IMR-90 (cell line): ENCODE measurements around the gene SLC4A1. TPM values are rescaled to one million over a fixed set of nuclear protein-coding genes. Genes with fewer than 3 reads are reported as not detected.
A peak's percentile ranks its signal among the peaks of the same experiment; 100 is the strongest.

ENCODE experiments used
- ATAC-seq: fragments of 200-7000 bp; cut with Tn5 transposase; 2 replicates; pipeline ENCODE4 v1.9.1; 2020; ENCODE audit warnings: low read depth, mild to moderate bottlenecking, moderate library complexity
- BruUV-seq: library from RNA; stranded (reverse); fragments of 400-500 nt; replicated peaks from 2 replicates; lab custom pipeline; 2021; lab: Mats Ljungman, UMichigan
- CTCF ChIA-PET: fragments of 300-600 bp; formaldehyde crosslinking; extraction: SDS; loops from one replicate; lab custom pipeline; 2021; ENCODE audit warnings: antibody characterized with exemption; lab: Yijun Ruan, JAX
- POLR2A ChIA-PET: fragments of 300-600 bp; sonication (Branson Sonifier 250); formaldehyde crosslinking; loops from one replicate; lab custom pipeline; 2022; ENCODE audit warnings: antibody characterized with exemption; ENCODE audit not compliant: unreplicated experiment; lab: Charles Lee
- DNase-seq: peaks from one replicate; pipeline ENCODE4 v3.0.0; 2013
- H2AFZ ChIP-seq: replicated peaks from 2 replicates; pipeline ENCODE3; 2013; ENCODE audit warnings: low read length, mild to moderate bottlenecking; ENCODE audit not compliant: poor library complexity
- H2AK5ac ChIP-seq: 2 replicates; pipeline ENCODE4 v1.6.1; 2013; ENCODE audit warnings: low read depth, low read length, inconsistent platforms
- H2AK9ac ChIP-seq: replicated peaks from 2 replicates; pipeline ENCODE3; 2013; ENCODE audit warnings: mild to moderate bottlenecking, low read depth, low read length, moderate library complexity; ENCODE audit not compliant: poor library complexity
- H2BK120ac ChIP-seq: 2 replicates; pipeline ENCODE4 v1.6.1; 2013; ENCODE audit warnings: low read depth, low read length, inconsistent platforms
- H2BK15ac ChIP-seq: 3 replicates; pipeline ENCODE4 v1.6.1; 2013; ENCODE audit warnings: low read depth, low read length, inconsistent platforms
- H2BK20ac ChIP-seq: 2 replicates; pipeline ENCODE4 v1.6.1; 2013; ENCODE audit warnings: low read depth, mild to moderate bottlenecking, inconsistent platforms, low read length, moderate library complexity
- H2BK5ac ChIP-seq: 2 replicates; pipeline ENCODE4 v1.6.1; 2013; ENCODE audit warnings: mild to moderate bottlenecking, low read depth, low read length, inconsistent platforms; ENCODE audit not compliant: poor library complexity, severe bottlenecking
- H3K14ac ChIP-seq: replicated peaks from 2 replicates; pipeline ENCODE4 v1.6.1; 2013; ENCODE audit warnings: low read depth, low read length, inconsistent platforms
- H3K18ac ChIP-seq: 2 replicates; pipeline ENCODE4 v1.6.1; 2013; ENCODE audit warnings: low read depth, low read length, control low read depth
- H3K23ac ChIP-seq: 2 replicates; pipeline ENCODE4 v1.6.1; 2013; ENCODE audit warnings: low read depth, low read length, inconsistent platforms
- H3K27ac ChIP-seq: 2 replicates; pipeline ENCODE4 v1.5.1; 2013; ENCODE audit warnings: mild to moderate bottlenecking, control low read depth, low read length; ENCODE audit not compliant: insufficient read depth
- H3K27me3 ChIP-seq: 2 replicates; pipeline ENCODE4 v1.6.1; 2013; ENCODE audit warnings: low read length; ENCODE audit not compliant: control insufficient read depth, insufficient read depth
- H3K36me3 ChIP-seq: 2 replicates; pipeline ENCODE4 v1.6.1; 2013; ENCODE audit warnings: low read length, mixed read lengths; ENCODE audit not compliant: control insufficient read depth, insufficient read depth
- H3K4ac ChIP-seq: 2 replicates; pipeline ENCODE4 v1.6.1; 2013; ENCODE audit warnings: low read depth, low read length, inconsistent platforms
- H3K4me1 ChIP-seq: 2 replicates; pipeline ENCODE4 v1.6.1; 2013; ENCODE audit warnings: low read length, mixed read lengths; ENCODE audit not compliant: control insufficient read depth, insufficient read depth
- H3K4me2 ChIP-seq: 2 replicates; pipeline ENCODE4 v1.6.1; 2013; ENCODE audit warnings: low read depth, mild to moderate bottlenecking, control low read depth, low read length, moderate library complexity
- H3K4me3 ChIP-seq: 2 replicates; pipeline ENCODE4 v1.5.1; 2013; ENCODE audit warnings: low read depth, mild to moderate bottlenecking, control low read depth, low read length, moderate library complexity; ENCODE audit not compliant: insufficient read depth
- H3K56ac ChIP-seq: 2 replicates; pipeline ENCODE4 v1.6.1; 2013; ENCODE audit warnings: low read length, inconsistent platforms; ENCODE audit not compliant: insufficient read depth; ENCODE audit errors: extremely low read depth
- H3K79me1 ChIP-seq, 2 experiments: 2 replicates each; pipeline ENCODE4 v1.6.1; 2013; ENCODE audit warnings: low read length in 2 of 2, inconsistent platforms in 1 of 2, low read depth in 1 of 2
- H3K9ac ChIP-seq: 2 replicates; pipeline ENCODE4 v1.6.1; 2013; ENCODE audit warnings: low read depth, low read length, control low read depth
- H3K9me1 ChIP-seq: 2 replicates; pipeline ENCODE4 v1.6.1; 2013; ENCODE audit warnings: low read length, inconsistent platforms; ENCODE audit not compliant: insufficient read depth
- H3K9me3 ChIP-seq: 2 replicates; pipeline ENCODE4 v1.6.1; 2013; ENCODE audit warnings: low read length; ENCODE audit not compliant: control insufficient read depth, insufficient read depth
- H4K20me1 ChIP-seq: 2 replicates; pipeline ENCODE4 v1.6.1; 2013; ENCODE audit warnings: low read length, inconsistent platforms; ENCODE audit not compliant: insufficient read depth
- H4K5ac ChIP-seq: 2 replicates; pipeline ENCODE4 v1.6.1; 2013; ENCODE audit warnings: mild to moderate bottlenecking, low read depth, low read length, control low read depth
- H4K8ac ChIP-seq, 2 experiments: 2 replicates each; pipeline ENCODE4 v1.6.1; 2013; ENCODE audit warnings: low read depth in 2 of 2, low read length in 2 of 2, control low read depth in 1 of 2, inconsistent platforms in 1 of 2
- H4K91ac ChIP-seq: 2 replicates; pipeline ENCODE4 v1.6.1; 2013; ENCODE audit warnings: low read depth, low read length, inconsistent platforms; ENCODE audit not compliant: insufficient read depth
- CEBPB ChIP-seq: IDR thresholded peaks from 2 replicates; pipeline ENCODE4 v1.6.1; 2012; ENCODE audit warnings: low read depth, low read length, improper control_type of control experiment
- MXI1 ChIP-seq: IDR thresholded peaks from 2 replicates; pipeline ENCODE4 v1.6.1; 2012; ENCODE audit warnings: low read depth, mild to moderate bottlenecking, low read length, moderate library complexity, borderline replicate concordance
- RAD21 ChIP-seq: IDR thresholded peaks from 2 replicates; pipeline ENCODE4 v1.6.1; 2012; ENCODE audit warnings: low read length, improper control_type of control experiment
- WGBS, 2 experiments: methylation state at CpG; one replicate each; pipeline versions ENCODE4 v1.1.5 to v1.1.7; 2013; ENCODE audit warnings: missing lambda C conversion rate in 2 of 2; ENCODE audit not compliant: insufficient read length in 1 of 2; ENCODE audit errors: extremely low coverage in 2 of 2; 5-methylcytosine and 5-hydroxymethylcytosine counted together
- dilution Hi-C: fragments of 300-500 bp; cut with HindIII; formaldehyde crosslinking; loops from one replicate; pipeline ENCODE4 v1.14.3; 2018; ENCODE audit warnings: low sequenced_read_pairs; ENCODE audit not compliant: unreplicated experiment
- in situ Hi-C: fragments of 300-500 bp; cut with MboI; formaldehyde crosslinking; loops from 3 replicates; pipeline ENCODE4 v1.14.3; 2019; ENCODE audit warnings: low sequenced_read_pairs, inconsistent platforms, mixed read lengths
- intact Hi-C: fragments of 100-400 bp; cut with micrococcal nuclease; formaldehyde crosslinking; loops from 2 replicates; pipeline ENCODE4 v1.10.0; 2022
- polyA plus RNA-seq, 3 experiments: library from polyadenylated mRNA; depleted of rRNA; stranded (reverse); fragments of >200 nt; gene quantifications; 2 replicates each; pipeline ENCODE4 v1.2.3, GENCODE V29; 2012; ENCODE audit warnings: low replicate concordance in 1 of 3
- total RNA-seq: library from RNA; depleted of rRNA; stranded (reverse); fragments of >200 nt; gene quantifications from 2 replicates; pipeline ENCODE4 v1.2.3, GENCODE V29; 2012
- TF ChIP-seq, protein P1 (sequence below): conservative IDR thresholded peaks from 2 replicates; pipeline ENCODE4 v1.5.1; 2012; ENCODE audit warnings: mild to moderate bottlenecking, low read depth, low read length, improper control_type of control experiment
- TF ChIP-seq, protein P2 (sequence below): fragments of 150-350 bp; IDR thresholded peaks from 2 replicates; pipeline ENCODE4 v1.6.1; 2016; ENCODE audit warnings: low read depth, mild to moderate bottlenecking, low read length, moderate library complexity, borderline replicate concordance

The SLC4A1 gene
- total and polyA plus RNA-seq, 2 of the 4 experiments (the other 2 are of a cell fraction), result not detected

DNA sequence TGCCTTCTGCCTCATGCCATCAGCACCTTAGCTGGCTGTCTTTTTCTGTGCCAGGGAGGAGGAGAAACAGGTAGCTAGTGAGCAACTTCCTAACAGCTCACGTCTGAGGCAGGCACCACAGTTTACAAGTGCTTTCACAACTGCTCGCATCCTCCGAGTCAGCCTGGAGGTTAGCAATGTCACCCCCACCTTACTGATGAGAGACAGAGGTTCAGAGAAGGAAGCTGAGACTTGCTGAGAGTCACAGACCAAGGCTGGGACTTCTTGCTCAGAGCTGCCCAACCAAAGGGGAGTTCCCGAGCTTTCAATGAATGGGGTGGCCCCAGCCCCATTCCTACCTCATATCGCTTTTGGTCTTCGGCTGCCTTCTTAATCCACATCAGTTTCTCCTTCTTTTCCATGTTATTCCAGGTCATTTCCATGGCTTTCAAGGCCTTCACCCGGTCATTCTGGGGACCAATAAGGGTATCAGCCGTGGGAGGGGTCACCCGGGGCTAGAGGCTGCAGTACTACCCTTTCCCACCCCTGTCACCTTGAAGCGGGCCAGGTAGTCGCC lies 58.1 kb downstream of the SLC4A1 start:
- Histone ChIP-seq H3K27ac (no peak overlapping the region), H4K20me1 (peaks cover 22% of the 10 kb centered on the region; the same call in 1 of the 2 replicates), H4K91ac (no peak overlapping the region), H2BK20ac (peak overlapping the region; percentile 56; the same call in 1 of the 2 replicates), H3K23ac (peak overlapping the region; percentile 59; the same call in 1 of the 2 replicates), H3K4ac (peak overlapping the region; percentile 27; the same call in 1 of the 2 replicates), H2BK120ac (no peak overlapping the region; the same call in 1 of the 2 replicates), H3K14ac (no peak overlapping the region), H3K18ac (no peak overlapping the region), H3K4me3 (no peak overlapping the region), H2AK9ac (peak overlapping the region; percentile 67), H3K4me2 (0 out of 2 replicates have a peak overlapping the region, but pooled peaks have one; percentile 2), H2BK15ac (no peak overlapping the region), H3K56ac (no peak overlapping the region), H3K79me1 (peaks cover 14 to 49% of the 10 kb centered on the region in 2 experiments; a peak in 3 of 4 replicates), H3K9me1 (peaks cover 6% of the 10 kb centered on the region), H3K9me3 (no peaks in the 10 kb centered on the region), H3K4me1 (peaks cover 8% of the 10 kb centered on the region), H3K27me3 (no peaks in the 10 kb centered on the region), H2BK5ac (no peak overlapping the region), H4K8ac (peak overlapping the region in 1 of 2 experiments; percentile 50; a peak in 1 of 4 replicates), H2AK5ac (0 out of 2 replicates have a peak overlapping the region, but pooled peaks have one; percentile 20), H3K9ac (peak overlapping the region; percentile 27; the same call in 1 of the 2 replicates), H3K36me3 (peaks cover 61% of the 10 kb centered on the region), H2AFZ (peak overlapping the region; percentile 46), H4K5ac (peak overlapping the region; percentile 5; the same call in 1 of the 2 replicates)
- in situ Hi-C loops (loop anchor here (25.0 kb wide), 2 partner anchors 302 to 427 kb away; partner anchors contain the start of gene GPATCH8), intact Hi-C loops (loop anchor here (10.0 kb wide), 1 partner anchor 295 kb away; the partner anchor contains the start of gene GPATCH8), dilution Hi-C loops (no loop called here)
- ChIA-PET POLR2A (no interaction called here), CTCF (interaction anchor here (0.7 to 1.4 kb wide), 10 partner anchors 8 to 401 kb away, joined by 3 to 7 read pairs (median 4); partner anchors contain the start of gene UBTF)
- WGBS, 2 experiments, result 80% methylated on average over 1 of the region's 11 CpGs; no CpG with 5 or more reads in 1 of the 2 experiments
- ATAC-seq (no peak), DNase-seq (peak; percentile 40)
- no peak for TF ChIP-seq RAD21
- TF ChIP-seq CEBPB, result peak; percentile 49; the same call in 1 of the 2 replicates
- no peak for TF ChIP-seq MXI1
- TF ChIP-seq, protein P1, sequence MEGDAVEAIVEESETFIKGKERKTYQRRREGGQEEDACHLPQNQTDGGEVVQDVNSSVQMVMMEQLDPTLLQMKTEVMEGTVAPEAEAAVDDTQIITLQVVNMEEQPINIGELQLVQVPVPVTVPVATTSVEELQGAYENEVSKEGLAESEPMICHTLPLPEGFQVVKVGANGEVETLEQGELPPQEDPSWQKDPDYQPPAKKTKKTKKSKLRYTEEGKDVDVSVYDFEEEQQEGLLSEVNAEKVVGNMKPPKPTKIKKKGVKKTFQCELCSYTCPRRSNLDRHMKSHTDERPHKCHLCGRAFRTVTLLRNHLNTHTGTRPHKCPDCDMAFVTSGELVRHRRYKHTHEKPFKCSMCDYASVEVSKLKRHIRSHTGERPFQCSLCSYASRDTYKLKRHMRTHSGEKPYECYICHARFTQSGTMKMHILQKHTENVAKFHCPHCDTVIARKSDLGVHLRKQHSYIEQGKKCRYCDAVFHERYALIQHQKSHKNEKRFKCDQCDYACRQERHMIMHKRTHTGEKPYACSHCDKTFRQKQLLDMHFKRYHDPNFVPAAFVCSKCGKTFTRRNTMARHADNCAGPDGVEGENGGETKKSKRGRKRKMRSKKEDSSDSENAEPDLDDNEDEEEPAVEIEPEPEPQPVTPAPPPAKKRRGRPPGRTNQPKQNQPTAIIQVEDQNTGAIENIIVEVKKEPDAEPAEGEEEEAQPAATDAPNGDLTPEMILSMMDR, result no peak
- TF ChIP-seq, protein P2, sequence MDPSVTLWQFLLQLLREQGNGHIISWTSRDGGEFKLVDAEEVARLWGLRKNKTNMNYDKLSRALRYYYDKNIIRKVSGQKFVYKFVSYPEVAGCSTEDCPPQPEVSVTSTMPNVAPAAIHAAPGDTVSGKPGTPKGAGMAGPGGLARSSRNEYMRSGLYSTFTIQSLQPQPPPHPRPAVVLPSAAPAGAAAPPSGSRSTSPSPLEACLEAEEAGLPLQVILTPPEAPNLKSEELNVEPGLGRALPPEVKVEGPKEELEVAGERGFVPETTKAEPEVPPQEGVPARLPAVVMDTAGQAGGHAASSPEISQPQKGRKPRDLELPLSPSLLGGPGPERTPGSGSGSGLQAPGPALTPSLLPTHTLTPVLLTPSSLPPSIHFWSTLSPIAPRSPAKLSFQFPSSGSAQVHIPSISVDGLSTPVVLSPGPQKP, result no peak
- no TSS peak for BruUV-seq
